ENCODE data around the gene FERMT3. TPM values are rescaled to one million over a fixed set of nuclear protein-coding genes. Genes with fewer than 3 reads are reported as not detected.

Gene FERMT3
- total RNA-seq, 1 donor from 2014 or later = 1.4 TPM

GRCh38 chr11:64202992-64203391 lies 3.5 kb upstream of the FERMT3 start:
- Mint-ChIP-seq H3K4me3 (ENCODE audit: unreplicated experiment) (no peak overlapping the region), H3K27me3 (ENCODE audit: unreplicated experiment) (no peaks in the 10 kb centered on the region), H3K27ac (ENCODE audit: unreplicated experiment) (no peak overlapping the region), H3K4me1 (ENCODE audit: unreplicated experiment) (peaks cover 17% of the 10 kb centered on the region), H3K36me3 (ENCODE audit: unreplicated experiment) (peaks cover 44% of the 10 kb centered on the region), H3K9me3 (ENCODE audit: unreplicated experiment) (no peaks in the 10 kb centered on the region)
- TF ChIP-seq, protein P1, sequence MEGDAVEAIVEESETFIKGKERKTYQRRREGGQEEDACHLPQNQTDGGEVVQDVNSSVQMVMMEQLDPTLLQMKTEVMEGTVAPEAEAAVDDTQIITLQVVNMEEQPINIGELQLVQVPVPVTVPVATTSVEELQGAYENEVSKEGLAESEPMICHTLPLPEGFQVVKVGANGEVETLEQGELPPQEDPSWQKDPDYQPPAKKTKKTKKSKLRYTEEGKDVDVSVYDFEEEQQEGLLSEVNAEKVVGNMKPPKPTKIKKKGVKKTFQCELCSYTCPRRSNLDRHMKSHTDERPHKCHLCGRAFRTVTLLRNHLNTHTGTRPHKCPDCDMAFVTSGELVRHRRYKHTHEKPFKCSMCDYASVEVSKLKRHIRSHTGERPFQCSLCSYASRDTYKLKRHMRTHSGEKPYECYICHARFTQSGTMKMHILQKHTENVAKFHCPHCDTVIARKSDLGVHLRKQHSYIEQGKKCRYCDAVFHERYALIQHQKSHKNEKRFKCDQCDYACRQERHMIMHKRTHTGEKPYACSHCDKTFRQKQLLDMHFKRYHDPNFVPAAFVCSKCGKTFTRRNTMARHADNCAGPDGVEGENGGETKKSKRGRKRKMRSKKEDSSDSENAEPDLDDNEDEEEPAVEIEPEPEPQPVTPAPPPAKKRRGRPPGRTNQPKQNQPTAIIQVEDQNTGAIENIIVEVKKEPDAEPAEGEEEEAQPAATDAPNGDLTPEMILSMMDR (IDR thresholded peaks at IDR 0.05) = no peak
- no peak for DNase-seq (ENCODE audit: extremely low spot score, unreplicated experiment)

GRCh38 chr11:64203421-64204079 lies 3.0 kb upstream of the FERMT3 start:
- peak overlapping the region; percentile 53 for H3K27ac Mint-ChIP-seq (ENCODE audit: unreplicated experiment)

GRCh38 chr11:64204080-64204440 lies 2.5 kb upstream of the FERMT3 start:
- TF ChIP-seq, protein P1 (IDR thresholded peaks at IDR 0.05) = no peak
- H3K27ac Mint-ChIP-seq (ENCODE audit: unreplicated experiment) = peak overlapping the region; percentile 79
- no peaks in the 10 kb centered on the region for H3K27me3 Mint-ChIP-seq (ENCODE audit: unreplicated experiment)
- no peak overlapping the region for H3K4me3 Mint-ChIP-seq (ENCODE audit: unreplicated experiment)
- H3K9me3 Mint-ChIP-seq (ENCODE audit: unreplicated experiment) = no peaks in the 10 kb centered on the region
- DNase-seq (ENCODE audit: extremely low spot score, unreplicated experiment) = no peak
- H3K4me1 Mint-ChIP-seq (ENCODE audit: unreplicated experiment) = peaks cover 17% of the 10 kb centered on the region
- H3K36me3 Mint-ChIP-seq (ENCODE audit: unreplicated experiment) = peaks cover 38% of the 10 kb centered on the region

More at GRCh38 chr11:64203421-64204079, 3.0 kb upstream of the FERMT3 start:
- Mint-ChIP-seq H3K27me3 (ENCODE audit: unreplicated experiment) (no peaks in the 10 kb centered on the region), H3K9me3 (ENCODE audit: unreplicated experiment) (no peaks in the 10 kb centered on the region), H3K36me3 (ENCODE audit: unreplicated experiment) (peaks cover 41% of the 10 kb centered on the region), H3K4me3 (ENCODE audit: unreplicated experiment) (no peak overlapping the region), H3K4me1 (ENCODE audit: unreplicated experiment) (peaks cover 17% of the 10 kb centered on the region)
- TF ChIP-seq, protein P1 (IDR thresholded peaks at IDR 0.05) = no peak
- no peak for DNase-seq (ENCODE audit: extremely low spot score, unreplicated experiment)

- TF ChIP-seq, protein P1 (IDR thresholded peaks at IDR 0.05) = peak; percentile 81
- Mint-ChIP-seq H3K9me3 (ENCODE audit: unreplicated experiment) (no peaks in the 10 kb centered on the region), H3K4me1 (ENCODE audit: unreplicated experiment) (peaks cover 17% of the 10 kb centered on the region), H3K36me3 (ENCODE audit: unreplicated experiment) (peaks cover 38% of the 10 kb centered on the region), H3K27ac (ENCODE audit: unreplicated experiment) (peak overlapping the region; percentile 79), H3K4me3 (ENCODE audit: unreplicated experiment) (no peak overlapping the region), H3K27me3 (ENCODE audit: unreplicated experiment) (no peaks in the 10 kb centered on the region)
- DNase-seq (ENCODE audit: extremely low spot score, unreplicated experiment) = peak; percentile 93
Observed at GRCh38 chr11:64204464-64204989, 2.0 kb upstream of the FERMT3 start.

GRCh38 chr11:64207256-64208085 lies 950 bp downstream of the FERMT3 start:
- Mint-ChIP-seq H3K4me3 (ENCODE audit: unreplicated experiment) (no peak overlapping the region), H3K36me3 (ENCODE audit: unreplicated experiment) (peaks cover 18% of the 10 kb centered on the region), H3K4me1 (ENCODE audit: unreplicated experiment) (peaks cover 17% of the 10 kb centered on the region), H3K27me3 (ENCODE audit: unreplicated experiment) (no peaks in the 10 kb centered on the region), H3K27ac (ENCODE audit: unreplicated experiment) (peak overlapping the region; percentile 80), H3K9me3 (ENCODE audit: unreplicated experiment) (no peaks in the 10 kb centered on the region)
- DNase-seq (ENCODE audit: extremely low spot score, unreplicated experiment) = no peak
- TF ChIP-seq, protein P1 (IDR thresholded peaks at IDR 0.05) = no peak

Data from osteocyte (in vitro differentiated cells).